MCF 10A (cell line): ENCODE measurements around the gene SLC2A2. TPM values are rescaled to one million over a fixed set of nuclear protein-coding genes. Genes with fewer than 3 reads are reported as not detected.
A peak's percentile ranks its signal among the peaks of the same experiment; 100 is the strongest.

Experiments used
- BruUV-seq: library from RNA; stranded (reverse); fragments of 400-500 nt; replicated peaks from 2 replicates; lab custom pipeline; 2021; lab: Mats Ljungman, UMichigan
- CTCF ChIA-PET: fragments of 300-600 bp; sonication (Branson Sonifier 250); formaldehyde crosslinking; extraction: SDS; loops from one replicate; lab custom pipeline; 2021; ENCODE audit warnings: antibody characterized with exemption, inconsistent platforms; lab: Yijun Ruan, JAX
- POLR2A ChIA-PET: fragments of 300-600, 350-650 bp; sonication (Branson Sonifier 250); formaldehyde crosslinking; extraction: SDS; loops from one replicate; lab custom pipeline; 2020; ENCODE audit warnings: antibody characterized with exemption, inconsistent platforms; lab: Yijun Ruan, JAX
- DNase-seq: peaks from one replicate; pipeline ENCODE4 v3.0.0-alpha.2; 2018; ENCODE audit not compliant: unreplicated experiment
- H3K27ac Mint-ChIP-seq: one replicate; pipeline ENCODE4 v1.8.0; 2022; ENCODE audit warnings: mild to moderate bottlenecking, low read depth, mixed read lengths; ENCODE audit not compliant: unreplicated experiment
- H3K27me3 Mint-ChIP-seq: one replicate; pipeline ENCODE4 v1.8.0; 2022; ENCODE audit warnings: mixed read lengths; ENCODE audit not compliant: insufficient read depth, unreplicated experiment
- H3K36me3 Mint-ChIP-seq: one replicate; pipeline ENCODE4 v1.8.0; 2022; ENCODE audit warnings: mild to moderate bottlenecking, moderate library complexity, mixed read lengths; ENCODE audit not compliant: insufficient read depth, unreplicated experiment
- H3K4me1 Mint-ChIP-seq: one replicate; pipeline ENCODE4 v1.8.0; 2022; ENCODE audit warnings: mixed read lengths; ENCODE audit not compliant: insufficient read depth, unreplicated experiment
- H3K4me3 Mint-ChIP-seq: one replicate; pipeline ENCODE4 v1.8.0; 2022; ENCODE audit warnings: mild to moderate bottlenecking, moderate library complexity, mixed read lengths; ENCODE audit not compliant: unreplicated experiment
- H3K9me3 Mint-ChIP-seq: one replicate; pipeline ENCODE4 v1.8.0; 2022; ENCODE audit warnings: mixed read lengths; ENCODE audit not compliant: unreplicated experiment
- CTCF ChIP-seq: fragments of 200-600 bp; IDR thresholded peaks from one replicate; pipeline ENCODE4 v1.8.0; 2022; ENCODE audit warnings: antibody characterized with exemption, mild to moderate bottlenecking; ENCODE audit not compliant: unreplicated experiment
- intact Hi-C: fragments of 100-400 bp; cut with micrococcal nuclease; formaldehyde crosslinking; loops from 2 replicates; pipeline ENCODE4 v1.14.1; 2022
- total RNA-seq: library from RNA; stranded (reverse); gene quantifications from 2 replicates; pipeline ENCODE4 v1.2.3, GENCODE V29; 2022

Gene SLC2A2
- total RNA-seq, 1 experiment from 2014 or later, result not detected

GRCh38 chr3:170992854-170993253 is 33.7 kb downstream of the SLC2A2 start:
- Mint-ChIP-seq H3K4me3 (no peak overlapping the region), H3K36me3 (no peaks in the 10 kb centered on the region), H3K4me1 (peaks cover 16% of the 10 kb centered on the region), H3K9me3 (peaks cover 17% of the 10 kb centered on the region), H3K27ac (peak overlapping the region; percentile 96), H3K27me3 (no peaks in the 10 kb centered on the region)
- intact Hi-C loops, result no loop called here
- ChIA-PET POLR2A (interaction anchor here (0.7 kb wide), 1 partner anchor 772 kb away, joined by 3 read pairs; no protein-coding TSS in a partner anchor), CTCF (interaction anchor here (1.0 kb wide), 1 partner anchor 574 kb away, joined by 4 read pairs; no protein-coding TSS in a partner anchor)
- DNase-seq, result peak; percentile 21
- TF ChIP-seq CTCF, result no peak
- no TSS peak for BruUV-seq

- no peak for DNase-seq
- H3K27me3 Mint-ChIP-seq, result no peaks in the 10 kb centered on the region
- intact Hi-C loops, result no loop called here
- no peak overlapping the region for H3K4me3 Mint-ChIP-seq
- peak overlapping the region; percentile 96 for H3K27ac Mint-ChIP-seq
- H3K4me1 Mint-ChIP-seq, result peaks cover 16% of the 10 kb centered on the region
- no peaks in the 10 kb centered on the region for H3K36me3 Mint-ChIP-seq
- ChIA-PET POLR2A (no interaction called here), CTCF (no interaction called here)
- TF ChIP-seq CTCF, result no peak
- peaks cover 17% of the 10 kb centered on the region for H3K9me3 Mint-ChIP-seq
- BruUV-seq, result no TSS peak
Measured at GRCh38 chr3:170991664-170992063, 34.9 kb downstream of the SLC2A2 start.

GRCh38 chr3:170989100-170989648 is 37.3 kb downstream of the SLC2A2 start:
- intact Hi-C loops, result no loop called here
- no TSS peak for BruUV-seq

GRCh38 chr3:170988378-170988777 is 38.1 kb downstream of the SLC2A2 start:
- Mint-ChIP-seq H3K4me3 (no peak overlapping the region), H3K27me3 (no peaks in the 10 kb centered on the region), H3K4me1 (peaks cover 16% of the 10 kb centered on the region), H3K9me3 (peaks cover 24% of the 10 kb centered on the region), H3K36me3 (no peaks in the 10 kb centered on the region), H3K27ac (no peak overlapping the region)
- ChIA-PET CTCF (interaction anchor here (0.5 to 1.4 kb wide), 2 partner anchors 23 to 577 kb away, joined by 3 to 5 read pairs; no protein-coding TSS in a partner anchor), POLR2A (no interaction called here)
- no peak for DNase-seq
- TF ChIP-seq CTCF, result no peak
- intact Hi-C loops, result no loop called here
- no TSS peak for BruUV-seq

More at GRCh38 chr3:170989100-170989648, 37.3 kb downstream of the SLC2A2 start:
- TF ChIP-seq CTCF, result no peak
- no peak overlapping the region for H3K27ac Mint-ChIP-seq
- POLR2A ChIA-PET, result no interaction called here
- peaks cover 16% of the 10 kb centered on the region for H3K4me1 Mint-ChIP-seq
- no peak for DNase-seq
- CTCF ChIA-PET, result interaction anchor here (1.4 kb wide), 1 partner anchor 576 kb away, joined by 5 read pairs; no protein-coding TSS in a partner anchor
- H3K27me3 Mint-ChIP-seq, result no peaks in the 10 kb centered on the region
- H3K4me3 Mint-ChIP-seq, result no peak overlapping the region
- H3K36me3 Mint-ChIP-seq, result no peaks in the 10 kb centered on the region
- peaks cover 24% of the 10 kb centered on the region for H3K9me3 Mint-ChIP-seq
